K562 (cell line): ENCODE measurements around the gene EFCAB5. TPM values are rescaled to one million over a fixed set of nuclear protein-coding genes. Genes with fewer than 3 reads are reported as not detected.

ENCODE experiments used
- BRD4 ChIP-seq: fragments of 200-600 bp; sonication (generic); IDR thresholded peaks from 2 replicates; pipeline ENCODE4 v1.6.1; 2017; ENCODE audit warnings: inconsistent platforms
- BRD9 ChIP-seq: fragments of 450-650 bp; IDR thresholded peaks from 2 replicates; pipeline ENCODE4 v1.6.1; 2018; ENCODE audit warnings: low read depth; ENCODE audit not compliant: partially characterized antibody
- C11orf30 ChIP-seq: fragments of 450-650 bp; IDR thresholded peaks from 2 replicates; pipeline ENCODE4 v1.6.1; 2016; ENCODE audit warnings: low read depth, mild to moderate bottlenecking
- E2F5 ChIP-seq: sonication (generic); formaldehyde crosslinking; IDR thresholded peaks from 2 replicates; pipeline ENCODE4 v1.8.0; 2022; ENCODE audit warnings: mild to moderate bottlenecking, missing genetic modification reagents
- ILF3 ChIP-seq: fragments of 450-650 bp; IDR thresholded peaks from 2 replicates; pipeline ENCODE4 v1.6.1; 2018; ENCODE audit warnings: antibody characterized with exemption, mild to moderate bottlenecking, moderate library complexity, borderline replicate concordance
- LARP7 ChIP-seq: fragments of 450-650 bp; IDR thresholded peaks from 2 replicates; pipeline ENCODE4 v1.6.1; 2016
- NRF1 ChIP-seq, 2 experiments: fragments of 450-650 bp; IDR thresholded peaks in 1 of 2; conservative IDR thresholded peaks in 1 of 2; 2 replicates each; pipeline ENCODE4 v1.6.1; 2014; ENCODE audit warnings: mild to moderate bottlenecking in 2 of 2
- PCBP1 ChIP-seq: fragments of 200-400 bp; formaldehyde crosslinking; IDR thresholded peaks from 2 replicates; pipeline ENCODE4 v1.6.1; 2018; ENCODE audit warnings: mild to moderate bottlenecking, low read depth, low read length; ENCODE audit not compliant: poor library complexity, severe bottlenecking
- PHTF2 ChIP-seq: fragments of 250-450 bp; sonication (Bioruptor Pico); IDR thresholded peaks from 2 replicates; pipeline ENCODE4 v1.5.0; 2021; ENCODE audit warnings: mild to moderate bottlenecking
- SAP30 ChIP-seq: fragments of 200-600 bp; sonication (generic); IDR thresholded peaks from 2 replicates; pipeline ENCODE4 v1.6.1; 2012; ENCODE audit warnings: borderline replicate concordance, low read depth, mild to moderate bottlenecking, moderate library complexity, low read length, control low read depth, inconsistent platforms; ENCODE audit not compliant: insufficient read depth, poor library complexity, severe bottlenecking
- TARDBP ChIP-seq: fragments of 450-650 bp; IDR thresholded peaks from 2 replicates; pipeline ENCODE4 v1.6.1; 2016
- TOE1 ChIP-seq, 2 experiments: fragments of 450-650 bp in 1 of 2; sonication (generic) in 1 of 2; formaldehyde crosslinking in 1 of 2; IDR thresholded peaks; 2 replicates each; pipeline versions ENCODE4 v1.7.1 to v1.8.0; 2016 to 2022; ENCODE audit warnings: borderline replicate concordance in 2 of 2, mild to moderate bottlenecking in 2 of 2, antibody characterized with exemption in 1 of 2, inconsistent platforms in 1 of 2, low read depth in 1 of 2, missing genetic modification reagents in 1 of 2, moderate library complexity in 1 of 2
- ZFP36 ChIP-seq: fragments of 150-350 bp; IDR thresholded peaks from 2 replicates; pipeline ENCODE4 v1.6.1; 2018; ENCODE audit warnings: low read length, low read depth; ENCODE audit not compliant: partially characterized antibody
- ZNF253 ChIP-seq: fragments of 250-450 bp; sonication (Bioruptor Pico); conservative IDR thresholded peaks from 2 replicates; pipeline ENCODE4 v1.6.1; 2021; ENCODE audit warnings: mild to moderate bottlenecking
- ZNF740 ChIP-seq, 3 experiments: fragments of 200-800 bp in 1 of 3; sonication (Bioruptor generic) in 1 of 3; sonication (generic) in 1 of 3; formaldehyde crosslinking in 1 of 3; IDR thresholded peaks; 2 replicates each; pipeline versions ENCODE4 v1.6.1 to v1.8.0; 2016 to 2022; ENCODE audit warnings: mild to moderate bottlenecking in 2 of 3, missing compliant biosample characterization in 2 of 3, missing genetic modification characterization in 2 of 3, missing genetic modification reagents in 1 of 3
- polyA plus RNA-seq, 8 experiments: library from polyadenylated mRNA; depleted of rRNA in 4 of 8; stranded (reverse) in 5 of 8; unstranded in 3 of 8; fragments of >200 nt; fragmentation: Nextera tagmentation in 2 of 8; fragmentation: Illumina TruSeq in 1 of 8; extraction: Ambion mirVana in 2 of 8; extraction: Trizol in 1 of 8; gene quantifications; 2 replicates each; pipeline versions ENCODE4 v1.2.1 to v1.2.3, GENCODE V29; 2011 to 2014; ENCODE audit warnings: inconsistent platforms in 1 of 8, missing spikeins in 1 of 8
- total RNA-seq, 7 experiments: library from RNA; depleted of rRNA in 6 of 7; stranded (reverse); fragments of >200 nt in 6 of 7; fragmentation: Illumina TruSeq in 2 of 7; extraction: Trizol in 2 of 7; gene quantifications; 2 replicates each; pipeline versions ENCODE4 v1.2.1 to v1.2.3, GENCODE V29; 2011 to 2021; ENCODE audit warnings: low replicate concordance in 1 of 7
- TF ChIP-seq, protein P1 (sequence below): fragments of 450-650 bp; formaldehyde crosslinking; IDR thresholded peaks from 2 replicates; pipeline ENCODE4 v1.4.0; 2020; ENCODE audit warnings: mild to moderate bottlenecking, moderate library complexity
- TF ChIP-seq, protein P2 (sequence below): IDR thresholded peaks from 2 replicates; pipeline ENCODE4 v1.6.1; 2011; ENCODE audit warnings: borderline replicate concordance, low read depth, mild to moderate bottlenecking, moderate library complexity, low read length; ENCODE audit not compliant: insufficient read depth, poor library complexity, severe bottlenecking
- TF ChIP-seq, protein P3 (sequence below): sonication (generic); formaldehyde crosslinking; IDR thresholded peaks from 2 replicates; pipeline ENCODE4 v1.8.1; 2022; ENCODE audit warnings: missing genetic modification reagents

The EFCAB5 gene
- total and polyA plus RNA-seq, 9 of the 15 experiments (the other 6 are each of a cell fraction or from before 2014, with no cell fraction given): 0.06 to 0.11 TPM; not detected in 7

GRCh38 chr17:30104575-30105339 is 163.3 kb downstream of the EFCAB5 start (continued):
- TF ChIP-seq PCBP1: no peak
- TF ChIP-seq, protein P1, sequence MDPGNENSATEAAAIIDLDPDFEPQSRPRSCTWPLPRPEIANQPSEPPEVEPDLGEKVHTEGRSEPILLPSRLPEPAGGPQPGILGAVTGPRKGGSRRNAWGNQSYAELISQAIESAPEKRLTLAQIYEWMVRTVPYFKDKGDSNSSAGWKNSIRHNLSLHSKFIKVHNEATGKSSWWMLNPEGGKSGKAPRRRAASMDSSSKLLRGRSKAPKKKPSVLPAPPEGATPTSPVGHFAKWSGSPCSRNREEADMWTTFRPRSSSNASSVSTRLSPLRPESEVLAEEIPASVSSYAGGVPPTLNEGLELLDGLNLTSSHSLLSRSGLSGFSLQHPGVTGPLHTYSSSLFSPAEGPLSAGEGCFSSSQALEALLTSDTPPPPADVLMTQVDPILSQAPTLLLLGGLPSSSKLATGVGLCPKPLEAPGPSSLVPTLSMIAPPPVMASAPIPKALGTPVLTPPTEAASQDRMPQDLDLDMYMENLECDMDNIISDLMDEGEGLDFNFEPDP (CRISPR knock-in tag): no peak
- TF ChIP-seq SAP30: no peak
- peak; percentile 7 for TF ChIP-seq ZFP36
- TF ChIP-seq LARP7: no peak
- peak; percentile 75; the same call in 1 of the 2 replicates for TF ChIP-seq TOE1 (IDR thresholded peaks at IDR 0.05; ENCODE audit: borderline replicate concordance)
- TF ChIP-seq TOE1 (CRISPR knock-in tag; IDR thresholded peaks at IDR 0.05; ENCODE audit: borderline replicate concordance, low read depth): no peak
- TF ChIP-seq BRD4: no peak
- no peak for TF ChIP-seq E2F5 (CRISPR knock-in tag)
- TF ChIP-seq, protein P2, sequence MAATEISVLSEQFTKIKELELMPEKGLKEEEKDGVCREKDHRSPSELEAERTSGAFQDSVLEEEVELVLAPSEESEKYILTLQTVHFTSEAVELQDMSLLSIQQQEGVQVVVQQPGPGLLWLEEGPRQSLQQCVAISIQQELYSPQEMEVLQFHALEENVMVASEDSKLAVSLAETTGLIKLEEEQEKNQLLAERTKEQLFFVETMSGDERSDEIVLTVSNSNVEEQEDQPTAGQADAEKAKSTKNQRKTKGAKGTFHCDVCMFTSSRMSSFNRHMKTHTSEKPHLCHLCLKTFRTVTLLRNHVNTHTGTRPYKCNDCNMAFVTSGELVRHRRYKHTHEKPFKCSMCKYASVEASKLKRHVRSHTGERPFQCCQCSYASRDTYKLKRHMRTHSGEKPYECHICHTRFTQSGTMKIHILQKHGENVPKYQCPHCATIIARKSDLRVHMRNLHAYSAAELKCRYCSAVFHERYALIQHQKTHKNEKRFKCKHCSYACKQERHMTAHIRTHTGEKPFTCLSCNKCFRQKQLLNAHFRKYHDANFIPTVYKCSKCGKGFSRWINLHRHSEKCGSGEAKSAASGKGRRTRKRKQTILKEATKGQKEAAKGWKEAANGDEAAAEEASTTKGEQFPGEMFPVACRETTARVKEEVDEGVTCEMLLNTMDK: no peak
- TF ChIP-seq, protein P3, sequence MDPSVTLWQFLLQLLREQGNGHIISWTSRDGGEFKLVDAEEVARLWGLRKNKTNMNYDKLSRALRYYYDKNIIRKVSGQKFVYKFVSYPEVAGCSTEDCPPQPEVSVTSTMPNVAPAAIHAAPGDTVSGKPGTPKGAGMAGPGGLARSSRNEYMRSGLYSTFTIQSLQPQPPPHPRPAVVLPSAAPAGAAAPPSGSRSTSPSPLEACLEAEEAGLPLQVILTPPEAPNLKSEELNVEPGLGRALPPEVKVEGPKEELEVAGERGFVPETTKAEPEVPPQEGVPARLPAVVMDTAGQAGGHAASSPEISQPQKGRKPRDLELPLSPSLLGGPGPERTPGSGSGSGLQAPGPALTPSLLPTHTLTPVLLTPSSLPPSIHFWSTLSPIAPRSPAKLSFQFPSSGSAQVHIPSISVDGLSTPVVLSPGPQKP (CRISPR knock-in tag): no peak
- TF ChIP-seq NRF1 (conservative IDR thresholded peaks at IDR 0.05 in 1 of 2, IDR thresholded peaks at IDR 0.05 in 1 of 2): peak; percentile 37 to 49; a peak in 2 of 4 replicates
- no peak for TF ChIP-seq PHTF2 (CRISPR knock-in tag)
- TF ChIP-seq C11orf30: no peak
- TF ChIP-seq BRD9: peak; percentile 22
- no peak for TF ChIP-seq TARDBP
- no peak for TF ChIP-seq ZNF253 (CRISPR knock-in tag)
- no peak for TF ChIP-seq ZNF740 (CRISPR knock-in tag; IDR thresholded peaks at IDR 0.05)
- no peak for TF ChIP-seq ZNF740 (tag; IDR thresholded peaks at IDR 0.05)
- TF ChIP-seq ILF3: no peak
